ENCODE data around the gene TLR8. TPM values are rescaled to one million over a fixed set of nuclear protein-coding genes. Genes with fewer than 3 reads are reported as not detected.

Gene TLR8
- total and polyA plus RNA-seq, 2 of the 13 experiments (the other 11 are each of a cell fraction or from before 2014, with no cell fraction given), result not detected

- no peak for TF ChIP-seq ZNF446 (CRISPR knock-in tag; IDR thresholded peaks at IDR 0.05)
- TF ChIP-seq MAF1 (CRISPR knock-in tag; IDR thresholded peaks at IDR 0.05; ENCODE audit: borderline replicate concordance), result no peak
- TF ChIP-seq, protein P1, sequence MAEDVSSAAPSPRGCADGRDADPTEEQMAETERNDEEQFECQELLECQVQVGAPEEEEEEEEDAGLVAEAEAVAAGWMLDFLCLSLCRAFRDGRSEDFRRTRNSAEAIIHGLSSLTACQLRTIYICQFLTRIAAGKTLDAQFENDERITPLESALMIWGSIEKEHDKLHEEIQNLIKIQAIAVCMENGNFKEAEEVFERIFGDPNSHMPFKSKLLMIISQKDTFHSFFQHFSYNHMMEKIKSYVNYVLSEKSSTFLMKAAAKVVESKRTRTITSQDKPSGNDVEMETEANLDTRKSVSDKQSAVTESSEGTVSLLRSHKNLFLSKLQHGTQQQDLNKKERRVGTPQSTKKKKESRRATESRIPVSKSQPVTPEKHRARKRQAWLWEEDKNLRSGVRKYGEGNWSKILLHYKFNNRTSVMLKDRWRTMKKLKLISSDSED (CRISPR knock-in tag; IDR thresholded peaks at IDR 0.05), result no peak
- TF ChIP-seq NAIF1 (CRISPR knock-in tag; IDR thresholded peaks at IDR 0.05; ENCODE audit: borderline replicate concordance), result no peak
- no peak for TF ChIP-seq TMF1 (CRISPR knock-in tag; IDR thresholded peaks at IDR 0.05; ENCODE audit: low read depth)
Measured at GRCh38 chrX:12922599-12922919, 16.1 kb downstream of the TLR8 start (continued).

GRCh38 chrX:12929701-12930100 is 23.3 kb downstream of the TLR8 start:
- Histone ChIP-seq H2AFZ (ENCODE audit: low read length) (no peak overlapping the region), H3K27me3 (ENCODE audit: control insufficient read depth in 1 of 2, insufficient read depth in 2 of 2, low read length in 2 of 2) (no peaks in the 10 kb centered on the region), H4K20me1 (ENCODE audit: insufficient read depth, low read length) (no peaks in the 10 kb centered on the region), H3K36me3 (replicated peaks in 1 of 2; ENCODE audit: control insufficient read depth in 1 of 2, insufficient read depth in 2 of 2, low read length in 2 of 2) (no peaks in the 10 kb centered on the region), H3K27ac (ENCODE audit: extremely low read length, insufficient read depth, low read length) (no peak overlapping the region), H3K4me2 (ENCODE audit: low read depth, low read length) (no peak overlapping the region), H3K79me2 (ENCODE audit: insufficient read depth, low read length) (no peaks in the 10 kb centered on the region), H3K4me1 (ENCODE audit: insufficient read depth, low read length) (no peaks in the 10 kb centered on the region), H3K4me3 (replicated peaks in 1 of 3; ENCODE audit: insufficient read depth in 1 of 3, low read depth in 2 of 3, low read length in 3 of 3) (no peak overlapping the region), H3K9me3 (ENCODE audit: low read length) (no peaks in the 10 kb centered on the region), H3K9ac (ENCODE audit: insufficient read depth, low read depth, low read length) (no peak overlapping the region)
- BruUV-seq (replicated peaks), result no TSS peak
- in situ Hi-C loops (cut with HindIII; ENCODE audit: extremely low pct_ligation_motif_present, low pct_unique_long_range_greater_than_20kb) (no loop called here), intact Hi-C loops (cut with micrococcal nuclease; ENCODE audit: unreplicated experiment) (no loop called here)
- no peak for DNase-seq (ENCODE audit: low spot score)
- ChIA-PET POLR2A (no interaction called here), CTCF (ENCODE audit: low intra/inter-chr PET ratio, low total read pairs) (no interaction called here)
- 0% methylated on average over 3 of the region's 4 CpGs for WGBS (ENCODE audit: low lambda C conversion rate)
- TF ChIP-seq ZBTB7A (CRISPR knock-in tag; IDR thresholded peaks at IDR 0.05) (no peak), ZNF530 (CRISPR knock-in tag; IDR thresholded peaks at IDR 0.05; ENCODE audit: low read depth) (no peak), NCOR1 (IDR thresholded peaks at IDR 0.05; ENCODE audit: borderline replicate concordance, low read length) (no peak), SAP130 (CRISPR knock-in tag; IDR thresholded peaks at IDR 0.05; ENCODE audit: low read depth) (no peak), CHD2 (IDR thresholded peaks at IDR 0.05; ENCODE audit: low read depth, low read length) (no peak), ATRX (CRISPR knock-in tag; IDR thresholded peaks at IDR 0.05; ENCODE audit: borderline replicate concordance) (no peak), U2AF1 (optimal IDR thresholded peaks at IDR 0.05; ENCODE audit: low read depth, low read length) (no peak)
- no peak for ATAC-seq
- FAIRE-seq, result no peak

All from HepG2 (cell line).